SK-N-SH treated with all-trans-retinoic acid at 6 μM for 48 hours (cell line): ENCODE data around the gene CIITA.

Source experiments
- ISL1 ChIP-seq: fragments of 250-450 bp; sonication (Bioruptor Pico); IDR thresholded peaks from 2 replicates; pipeline ENCODE4 v2.1.2; 2022; ENCODE audit warnings: mild to moderate bottlenecking, moderate library complexity
- PATZ1 ChIP-seq: fragments of 250-450 bp; sonication (Bioruptor Pico); IDR thresholded peaks from 2 replicates; pipeline ENCODE4 v1.8.0; 2020; ENCODE audit warnings: mild to moderate bottlenecking, moderate library complexity, borderline replicate concordance
- SNAI2 ChIP-seq: fragments of 250-450 bp; sonication (Bioruptor Pico); IDR thresholded peaks from 2 replicates; pipeline ENCODE4 v1.5.0; 2020; ENCODE audit warnings: mild to moderate bottlenecking, moderate library complexity
- TOX ChIP-seq: fragments of 250-450 bp; sonication (Bioruptor Pico); IDR thresholded peaks from 2 replicates; pipeline ENCODE4 v1.8.0; 2021; ENCODE audit warnings: mild to moderate bottlenecking, moderate library complexity, borderline replicate concordance
- ZC3H10 ChIP-seq: fragments of 250-450 bp; sonication (Bioruptor Pico); IDR thresholded peaks from 2 replicates; pipeline ENCODE4 v1.5.1; 2021; ENCODE audit warnings: mild to moderate bottlenecking, moderate library complexity
- ZNF8 ChIP-seq: fragments of 450-650 bp; formaldehyde crosslinking; IDR thresholded peaks from 2 replicates; pipeline ENCODE4 v1.5.0; 2020; ENCODE audit warnings: mild to moderate bottlenecking, moderate library complexity

GRCh38 chr16:10885246-10885645 lies 8.2 kb downstream of the CIITA start:
- TF ChIP-seq PATZ1 (CRISPR knock-in tag) (no peak), ZC3H10 (no peak), ZNF8 (CRISPR knock-in tag) (no peak), ISL1 (no peak), SNAI2 (CRISPR knock-in tag) (no peak), TOX (CRISPR knock-in tag) (no peak)
